Prostate gland (tissue), 2 donors: ENCODE data around the gene RAB8B. TPM values are rescaled to one million over a fixed set of nuclear protein-coding genes. Genes with fewer than 3 reads are reported as not detected.

Experiments
- DNase-seq: peaks from one replicate; pipeline ENCODE4 v3.0.0-alpha.2; 2019; ENCODE audit warnings: low spot score
- H3K27ac ChIP-seq, 2 donors: fragments of 200-600 bp; sonication (generic); 2 replicates each; pipeline ENCODE4 v1.5.1; 2017 to 2019
- H3K27me3 ChIP-seq: fragments of 200-600 bp; sonication (generic); replicated peaks from 2 replicates; pipeline ENCODE4 v1.5.1; 2019; ENCODE audit not compliant: insufficient read depth
- H3K36me3 ChIP-seq, 2 donors: fragments of 200-600 bp; sonication (generic); 1 replicate in 1 of 2; 2 replicates in 1 of 2; pipeline versions ENCODE4 v1.5.1 to v1.8.1; 2017 to 2019
- H3K4me1 ChIP-seq: fragments of 200-600 bp; sonication (generic); replicated peaks from 2 replicates; pipeline ENCODE4 v1.5.1; 2019
- H3K4me3 ChIP-seq, 2 donors: fragments of 200-600 bp; sonication (generic); 2 replicates each; pipeline ENCODE4 v1.5.1; 2017 to 2019
- H3K9me3 ChIP-seq: fragments of 200-600 bp; sonication (generic); 2 replicates; pipeline ENCODE4 v1.5.1; 2017
- CTCF ChIP-seq, 4 experiments: fragments of 200-600 bp in 2 of 4; fragments of 450-650 bp in 2 of 4; sonication (generic) in 2 of 4; IDR thresholded peaks; 1 replicate in 3 of 4; 2 replicates in 1 of 4; pipeline ENCODE4 v1.5.1; 2016 to 2019; ENCODE audit warnings: antibody characterized with exemption in 4 of 4, mild to moderate bottlenecking in 2 of 4, moderate library complexity in 2 of 4
- POLR2A ChIP-seq: fragments of 450-650 bp; IDR thresholded peaks from one replicate; pipeline ENCODE4 v1.6.1; 2016; ENCODE audit warnings: antibody characterized with exemption, mild to moderate bottlenecking
- POLR2AphosphoS5 ChIP-seq: sonication (generic); formaldehyde crosslinking; IDR thresholded peaks from one replicate; pipeline ENCODE4 v1.6.1; 2017; ENCODE audit warnings: antibody characterized with exemption
- WGBS: methylation state at CpG from one replicate; pipeline ENCODE4 v1.1.5; 2018; 5-methylcytosine and 5-hydroxymethylcytosine counted together
- intact Hi-C: fragments of 100-400 bp; cut with DNase I; formaldehyde crosslinking; loops from one replicate; pipeline ENCODE4 v1.14.2; 2022
- total RNA-seq, 2 donors: library from RNA; depleted of rRNA; stranded (reverse); fragments of >200 nt; gene quantifications; one replicate each; pipeline ENCODE4 v1.1.0, GENCODE V29; 2016

Gene RAB8B
- total RNA-seq, 2 donors from 2014 or later: 18.5 to 29.2 TPM

GRCh38 chr15:63231206-63231605 lies 41.8 kb downstream of the RAB8B start:
- Histone ChIP-seq H3K27me3 (no peaks in the 10 kb centered on the region), H3K4me1 (no peaks in the 10 kb centered on the region), H3K9me3 (no peaks in the 10 kb centered on the region), H3K36me3 (no peaks in the 10 kb centered on the region), H3K27ac (no peak overlapping the region), H3K4me3 (no peak overlapping the region)
- intact Hi-C loops: no loop called here
- WGBS: 95% methylated on average over 3 of the region's 3 CpGs
- TF ChIP-seq CTCF (IDR thresholded peaks at IDR 0.05) (no peak), POLR2AphosphoS5 (no peak), POLR2A (no peak)
- DNase-seq: no peak

DNA sequence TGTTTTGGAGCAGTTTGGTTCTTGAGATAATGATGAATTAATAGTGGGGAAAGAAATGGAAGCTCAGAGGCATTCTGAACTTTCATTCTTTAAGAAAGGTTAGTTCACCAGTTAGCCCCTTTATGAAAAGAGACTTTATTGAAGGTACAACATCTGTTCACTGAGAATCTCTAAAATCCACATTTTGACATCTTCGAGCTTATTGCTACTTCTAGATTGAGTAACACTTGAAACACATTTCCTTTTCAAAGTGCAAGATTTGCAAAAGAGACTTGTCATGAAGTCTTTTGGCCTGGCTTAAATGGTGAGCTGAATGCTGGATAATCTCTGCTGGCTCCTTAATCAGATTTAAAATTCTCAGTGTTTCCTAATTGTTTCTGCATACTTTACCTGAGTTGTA lies 42.3 kb downstream of the RAB8B start:
- no peaks in the 10 kb centered on the region for H3K9me3 ChIP-seq
- intact Hi-C loops: no loop called here
- TF ChIP-seq POLR2AphosphoS5: no peak
- no peaks in the 10 kb centered on the region for H3K36me3 ChIP-seq
- H3K4me3 ChIP-seq: no peak overlapping the region
- H3K27me3 ChIP-seq: no peaks in the 10 kb centered on the region
- no peaks in the 10 kb centered on the region for H3K4me1 ChIP-seq
- DNase-seq: no peak
- WGBS: 67% methylated on average over 1 of the region's 1 CpG
- H3K27ac ChIP-seq: no peak overlapping the region

DNA sequence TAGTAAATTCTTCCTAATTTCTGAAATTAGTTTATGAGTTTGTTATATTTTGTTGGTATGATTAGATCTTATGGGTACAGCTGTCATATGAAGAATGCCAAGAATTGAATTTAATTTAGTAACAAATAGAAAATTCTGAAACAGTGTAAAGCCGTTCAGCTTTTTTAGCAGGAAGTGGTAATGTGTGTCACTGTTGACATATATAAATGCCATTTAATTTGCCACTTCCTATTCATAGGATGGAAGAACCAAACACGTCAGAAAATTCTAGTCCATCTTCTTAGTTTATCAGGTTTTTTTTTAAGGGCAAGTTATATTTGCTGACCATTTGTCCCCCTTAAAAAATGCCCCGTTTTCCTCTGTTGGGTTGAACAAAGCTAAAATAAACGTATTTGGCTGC lies 43.0 kb downstream of the RAB8B start:
- Histone ChIP-seq H3K4me3 (no peak overlapping the region), H3K36me3 (no peaks in the 10 kb centered on the region), H3K27ac (no peak overlapping the region), H3K9me3 (no peaks in the 10 kb centered on the region), H3K4me1 (no peaks in the 10 kb centered on the region), H3K27me3 (no peaks in the 10 kb centered on the region)
- TF ChIP-seq POLR2A (no peak), CTCF (IDR thresholded peaks at IDR 0.05) (no peak), POLR2AphosphoS5 (no peak)
- intact Hi-C loops: no loop called here
- no peak for DNase-seq
- 61% methylated on average over 4 of the region's 4 CpGs for WGBS

- intact Hi-C loops: no loop called here
- Histone ChIP-seq H3K27me3 (no peaks in the 10 kb centered on the region), H3K36me3 (no peaks in the 10 kb centered on the region), H3K9me3 (no peaks in the 10 kb centered on the region), H3K4me1 (no peaks in the 10 kb centered on the region), H3K4me3 (no peak overlapping the region), H3K27ac (no peak overlapping the region)
- 94% methylated on average over 5 of the region's 5 CpGs for WGBS
- no peak for TF ChIP-seq CTCF (IDR thresholded peaks at IDR 0.05)
- no peak for TF ChIP-seq POLR2AphosphoS5
- no peak for TF ChIP-seq POLR2A
- DNase-seq: no peak
Observed at GRCh38 chr15:63232943-63233342, 43.5 kb downstream of the RAB8B start.

DNA sequence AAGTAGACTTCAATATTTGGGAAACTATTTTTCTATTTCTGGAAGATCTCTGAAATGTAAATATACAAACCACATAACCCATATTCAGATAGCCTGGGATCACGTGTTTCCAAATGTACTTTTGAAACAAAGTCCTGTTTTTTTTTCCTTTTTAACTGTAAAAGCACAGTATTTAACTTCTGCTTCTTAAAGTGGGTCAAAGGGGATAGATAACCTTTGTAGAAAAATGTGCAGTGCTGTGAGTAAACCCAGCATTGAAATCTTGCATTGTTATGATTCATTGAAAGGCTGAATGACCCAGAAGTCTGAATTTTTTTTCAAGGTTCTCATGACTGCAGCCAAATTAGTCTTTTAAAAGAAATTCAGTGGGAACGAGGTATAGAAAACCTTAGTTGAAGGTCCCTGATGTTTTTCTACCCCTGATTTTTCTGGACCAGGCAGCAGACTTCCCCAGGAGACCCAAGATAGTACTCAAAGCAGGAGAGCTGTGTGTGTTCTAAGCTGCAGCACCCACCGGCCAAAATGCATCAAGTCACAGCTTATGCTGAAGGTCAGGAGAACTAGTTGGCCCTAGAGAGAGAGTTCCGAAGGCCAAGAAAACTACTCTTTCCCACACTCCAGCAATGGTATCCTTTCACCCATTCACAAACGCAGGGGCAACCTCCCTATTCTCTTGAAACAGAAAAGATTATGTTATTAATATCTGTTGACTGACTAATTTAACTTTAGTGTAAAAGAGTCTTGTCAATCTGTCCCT lies 44.4 kb downstream of the RAB8B start:
- Histone ChIP-seq H3K4me1 (no peaks in the 10 kb centered on the region), H3K36me3 (no peaks in the 10 kb centered on the region), H3K27ac (peak overlapping the region in 1 of 2 donors; percentile 47), H3K4me3 (no peak overlapping the region), H3K27me3 (no peaks in the 10 kb centered on the region), H3K9me3 (no peaks in the 10 kb centered on the region)
- intact Hi-C loops: no loop called here
- no peak for DNase-seq
- 61% methylated on average over 5 of the region's 5 CpGs for WGBS
- no peak for TF ChIP-seq POLR2A

GRCh38 chr15:63234451-63234870 lies 45.1 kb downstream of the RAB8B start:
- Histone ChIP-seq H3K27me3 (no peaks in the 10 kb centered on the region), H3K4me1 (no peaks in the 10 kb centered on the region), H3K4me3 (no peak overlapping the region), H3K36me3 (no peaks in the 10 kb centered on the region), H3K9me3 (no peaks in the 10 kb centered on the region), H3K27ac (peak overlapping the region; percentile 47 to 49)
- intact Hi-C loops: no loop called here
- TF ChIP-seq POLR2AphosphoS5 (peak; percentile 38), CTCF (IDR thresholded peaks at IDR 0.05) (no peak)
- DNase-seq: peak; percentile 52
- WGBS: 58% methylated on average over 5 of the region's 5 CpGs
